Testis (tissue), 2 donors: ENCODE data around the gene ALG1L2.
"Not testable (repeated sequence)": the region's sequence is repeated elsewhere in the genome, so short reads cannot be mapped to it uniquely, and the experiment has no call there.

Experiments used
- CTCF ChIP-seq, 3 experiments: fragments of 450-650 bp in 2 of 3; fragments of 200-600 bp in 1 of 3; sonication (generic) in 1 of 3; IDR thresholded peaks; one replicate each; pipeline ENCODE4 v1.5.1; 2016 to 2019; ENCODE audit warnings: antibody characterized with exemption in 3 of 3, mild to moderate bottlenecking in 2 of 3, moderate library complexity in 1 of 3
- POLR2A ChIP-seq: fragments of 450-650 bp; IDR thresholded peaks from one replicate; pipeline ENCODE4 v1.6.1; 2017; ENCODE audit warnings: antibody characterized with exemption, mild to moderate bottlenecking, moderate library complexity

- not testable (repeated sequence) for TF ChIP-seq POLR2A; CTCF (IDR thresholded peaks at IDR 0.05)
Observed at GRCh38 chr3:130119824-130120223, 38.2 kb downstream of the ALG1L2 start.
